A673 (cell line): ENCODE measurements around the gene ANTXRL.

ENCODE experiments used
- EZH2 ChIP-seq: fragments of 200-600 bp; sonication (generic); IDR thresholded peaks from 2 replicates; pipeline ENCODE4 v1.6.1; 2017; ENCODE audit warnings: borderline replicate concordance, low read depth, mild to moderate bottlenecking, mixed read lengths, antibody characterized with exemption, low read length; ENCODE audit not compliant: poor library complexity, severe bottlenecking
- TF ChIP-seq, protein P1 (sequence below): fragments of 300-800, 200-600 bp; sonication (generic); conservative IDR thresholded peaks from 2 replicates; pipeline ENCODE4 v1.5.1; 2017; ENCODE audit warnings: low read depth, mild to moderate bottlenecking, antibody characterized with exemption, low read length, moderate library complexity, mixed read lengths

DNA sequence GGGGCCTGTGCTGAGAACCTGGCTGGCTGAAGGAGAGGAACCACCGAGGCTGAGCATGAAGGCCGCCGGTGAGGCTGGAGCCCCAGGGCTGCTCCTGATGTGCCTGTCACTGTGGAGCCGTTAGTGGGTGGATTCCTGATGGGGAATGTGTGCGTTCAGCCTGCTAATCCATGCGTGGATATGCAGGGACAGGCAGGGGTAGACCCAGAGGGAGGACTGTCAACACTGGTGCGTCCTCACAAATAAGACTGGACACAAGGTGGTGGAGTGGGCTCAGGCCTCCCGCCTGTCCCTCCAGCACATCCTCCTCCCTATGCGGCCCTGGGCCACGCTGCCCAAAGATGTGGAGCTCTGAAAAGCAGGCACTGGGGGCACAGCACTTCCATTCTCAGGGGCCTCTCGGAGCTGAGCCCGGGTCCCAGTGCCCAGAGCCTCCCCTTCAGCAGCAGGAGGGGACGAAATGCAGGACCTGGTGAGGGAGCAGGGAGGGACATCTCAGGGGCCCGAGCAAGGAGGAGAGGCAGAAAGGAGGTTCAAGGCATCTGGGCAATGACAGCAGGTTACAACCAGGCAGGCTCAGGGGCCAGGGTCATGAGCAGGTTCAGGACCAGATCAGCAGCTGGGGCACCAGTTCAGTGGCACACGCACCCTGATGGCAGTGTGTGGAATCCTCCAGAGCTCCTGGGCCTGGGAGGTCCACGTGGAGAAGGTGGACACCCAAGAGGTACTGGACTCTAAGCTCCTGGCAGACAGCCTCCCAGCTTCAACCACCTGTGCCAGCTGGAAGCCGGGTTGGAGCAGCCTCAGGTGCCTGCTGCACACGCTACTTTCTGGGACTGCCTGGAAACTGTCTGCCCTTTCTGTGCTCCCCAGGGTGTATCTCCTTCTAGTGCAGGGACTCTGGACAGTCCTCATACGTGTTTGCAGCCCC is 33.5 kb upstream of the ANTXRL start:
- TF ChIP-seq, protein P1, sequence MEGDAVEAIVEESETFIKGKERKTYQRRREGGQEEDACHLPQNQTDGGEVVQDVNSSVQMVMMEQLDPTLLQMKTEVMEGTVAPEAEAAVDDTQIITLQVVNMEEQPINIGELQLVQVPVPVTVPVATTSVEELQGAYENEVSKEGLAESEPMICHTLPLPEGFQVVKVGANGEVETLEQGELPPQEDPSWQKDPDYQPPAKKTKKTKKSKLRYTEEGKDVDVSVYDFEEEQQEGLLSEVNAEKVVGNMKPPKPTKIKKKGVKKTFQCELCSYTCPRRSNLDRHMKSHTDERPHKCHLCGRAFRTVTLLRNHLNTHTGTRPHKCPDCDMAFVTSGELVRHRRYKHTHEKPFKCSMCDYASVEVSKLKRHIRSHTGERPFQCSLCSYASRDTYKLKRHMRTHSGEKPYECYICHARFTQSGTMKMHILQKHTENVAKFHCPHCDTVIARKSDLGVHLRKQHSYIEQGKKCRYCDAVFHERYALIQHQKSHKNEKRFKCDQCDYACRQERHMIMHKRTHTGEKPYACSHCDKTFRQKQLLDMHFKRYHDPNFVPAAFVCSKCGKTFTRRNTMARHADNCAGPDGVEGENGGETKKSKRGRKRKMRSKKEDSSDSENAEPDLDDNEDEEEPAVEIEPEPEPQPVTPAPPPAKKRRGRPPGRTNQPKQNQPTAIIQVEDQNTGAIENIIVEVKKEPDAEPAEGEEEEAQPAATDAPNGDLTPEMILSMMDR: no peak
- no peak for TF ChIP-seq EZH2
